ENCODE measurements around the gene FFAR2. TPM values are rescaled to one million over a fixed set of nuclear protein-coding genes. Genes with fewer than 3 reads are reported as not detected.

FFAR2 gene
- total and polyA plus RNA-seq, 9 of the 15 experiments (the other 6 are each of a cell fraction or from before 2014, with no cell fraction given) = not detected

GRCh38 chr19:35438096-35438495 lies 10.0 kb upstream of the FFAR2 start:
- peaks cover 15 to 17% of the 10 kb centered on the region in 2 experiments; a peak in 4 of 5 replicates for H3K4me1 ChIP-seq (replicated peaks in 1 of 2; ENCODE audit: control insufficient read depth in 2 of 2, insufficient read depth in 2 of 2, low read length in 2 of 2)
- no peak overlapping the region for H3K4me2 ChIP-seq (ENCODE audit: insufficient read depth, low read length)
- H4K20me1 ChIP-seq (replicated peaks; ENCODE audit: control insufficient read depth, insufficient read depth, low read length) = no peaks in the 10 kb centered on the region
- CTCF ChIA-PET (ENCODE audit: low intra/inter-chr PET ratio) = no interaction called here
- no peak for TF ChIP-seq ZNF444 (CRISPR knock-in tag; IDR thresholded peaks at IDR 0.05)
- no peaks in the 10 kb centered on the region for H3K9me3 ChIP-seq (replicated peaks; ENCODE audit: control insufficient read depth, insufficient read depth, low read depth, low read length)
- POLR2A ChIA-PET = interaction anchor here (2.1 kb wide), 1 partner anchor 7 kb away, joined by 6 read pairs; no protein-coding TSS in a partner anchor
- in situ Hi-C loops (cut with MboI) (no loop called here), intact Hi-C loops (cut with micrococcal nuclease) (no loop called here)
- H3K9me1 ChIP-seq (ENCODE audit: control insufficient read depth, insufficient read depth, low read length) = no peaks in the 10 kb centered on the region
- H3K36me3 ChIP-seq (ENCODE audit: control insufficient read depth, insufficient read depth, low read length) = no peaks in the 10 kb centered on the region
- no peak overlapping the region for H2AFZ ChIP-seq (ENCODE audit: low read depth, low read length)
- no peak overlapping the region for H3K9ac ChIP-seq (ENCODE audit: insufficient read depth in 1 of 2, low read depth in 2 of 2, low read length in 2 of 2)
- 7% methylated on average over 5 of the region's 5 CpGs for WGBS (ENCODE audit: insufficient coverage, low coverage, missing lambda C conversion rate)
- no peak for FAIRE-seq
- H3K27ac ChIP-seq (ENCODE audit: extremely low read depth, low read depth, low read length) = no peak overlapping the region
- H3K79me2 ChIP-seq (ENCODE audit: control insufficient read depth, insufficient read depth, low read length) = no peaks in the 10 kb centered on the region
- ATAC-seq = no peak
- no peak for DNase-seq (ENCODE audit: extremely low read depth in 1 of 4, low spot score in 3 of 4)
- BruUV-seq (replicated peaks) = no TSS peak
- H3K4me3 ChIP-seq = no peak overlapping the region
- peaks cover 19 to 53% of the 10 kb centered on the region in 2 experiments for H3K27me3 ChIP-seq (ENCODE audit: control insufficient read depth in 2 of 2, insufficient read depth in 2 of 2, low read length in 2 of 2)

GRCh38 chr19:35438527-35438926 lies 9.5 kb upstream of the FFAR2 start:
- H3K4me3 ChIP-seq = no peak overlapping the region
- H3K9me1 ChIP-seq (ENCODE audit: control insufficient read depth, insufficient read depth, low read length) = no peaks in the 10 kb centered on the region
- intact Hi-C loops (cut with micrococcal nuclease) (no loop called here), in situ Hi-C loops (cut with MboI) (no loop called here)
- BruUV-seq (replicated peaks) = no TSS peak
- H3K4me2 ChIP-seq (ENCODE audit: insufficient read depth, low read length) = no peak overlapping the region
- FAIRE-seq = no peak
- TF ChIP-seq HNRNPL (IDR thresholded peaks at IDR 0.05; ENCODE audit: low read depth, low read length) = no peak
- no peak for TF ChIP-seq THRA (IDR thresholded peaks at IDR 0.05)
- TF ChIP-seq NFIX (CRISPR knock-in tag; IDR thresholded peaks at IDR 0.05; ENCODE audit: low read depth) = peak; percentile 42; the same call in 1 of the 2 replicates
- TF ChIP-seq POLR2B (IDR thresholded peaks at IDR 0.05; ENCODE audit: low read depth, partially characterized antibody) = no peak
- TF ChIP-seq ZKSCAN3 (CRISPR knock-in tag; IDR thresholded peaks at IDR 0.05) = no peak
- no peak for TF ChIP-seq NR2F6 (CRISPR knock-in tag; IDR thresholded peaks at IDR 0.05)
- TF ChIP-seq NCOA6 (IDR thresholded peaks at IDR 0.05) = no peak
- TF ChIP-seq LARP7 (IDR thresholded peaks at IDR 0.05) = no peak
- no peak for TF ChIP-seq RFX5 (IDR thresholded peaks at IDR 0.05; ENCODE audit: low read depth, low read length)
- TF ChIP-seq ZSCAN29 (IDR thresholded peaks at IDR 0.05) = no peak
- TF ChIP-seq HLTF (IDR thresholded peaks at IDR 0.05) = no peak
- no peak for TF ChIP-seq HMG20A (CRISPR knock-in tag; conservative IDR thresholded peaks at IDR 0.05)
- no peak for TF ChIP-seq TRIM28 (IDR thresholded peaks at IDR 0.05)
- TF ChIP-seq ZNF644 (tag; IDR thresholded peaks at IDR 0.05; ENCODE audit: low read depth) = no peak
- TF ChIP-seq NFIC (IDR thresholded peaks at IDR 0.05) = peak; percentile 93
- POLR2A ChIA-PET = interaction anchor here (1.5 to 2.1 kb wide), 2 partner anchors 8 to 12 kb away, joined by 4 to 6 read pairs; no protein-coding TSS in a partner anchor
- H3K36me3 ChIP-seq (ENCODE audit: control insufficient read depth, insufficient read depth, low read length) = no peaks in the 10 kb centered on the region
- no peak for ATAC-seq
- CTCF ChIA-PET (ENCODE audit: low intra/inter-chr PET ratio) = no interaction called here
- peaks cover 15 to 17% of the 10 kb centered on the region in 2 experiments; a peak in 4 of 5 replicates for H3K4me1 ChIP-seq (replicated peaks in 1 of 2; ENCODE audit: control insufficient read depth in 2 of 2, insufficient read depth in 2 of 2, low read length in 2 of 2)
- H3K79me2 ChIP-seq (ENCODE audit: control insufficient read depth, insufficient read depth, low read length) = no peaks in the 10 kb centered on the region
- DNase-seq (ENCODE audit: extremely low read depth in 1 of 4, low spot score in 3 of 4) = peak in 1 of 4 experiments; percentile 38
- H3K27me3 ChIP-seq (ENCODE audit: control insufficient read depth in 2 of 2, insufficient read depth in 2 of 2, low read length in 2 of 2) = peaks cover 17 to 48% of the 10 kb centered on the region in 2 experiments
- 0% methylated on average over 5 of the region's 5 CpGs for WGBS (ENCODE audit: insufficient coverage, low coverage, missing lambda C conversion rate)
- H2AFZ ChIP-seq (ENCODE audit: low read depth, low read length) = no peak overlapping the region
- no peak overlapping the region for H3K9ac ChIP-seq (ENCODE audit: insufficient read depth in 1 of 2, low read depth in 2 of 2, low read length in 2 of 2)
- no peaks in the 10 kb centered on the region for H3K9me3 ChIP-seq (replicated peaks; ENCODE audit: control insufficient read depth, insufficient read depth, low read depth, low read length)
- no peak overlapping the region for H3K27ac ChIP-seq (ENCODE audit: extremely low read depth, low read depth, low read length)
- H4K20me1 ChIP-seq (replicated peaks; ENCODE audit: control insufficient read depth, insufficient read depth, low read length) = no peaks in the 10 kb centered on the region
